Uterus (tissue), 4 donors: ENCODE data around the gene SLC25A29. TPM values are rescaled to one million over a fixed set of nuclear protein-coding genes. Genes with fewer than 3 reads are reported as not detected.
"Not testable (repeated sequence)": the region's sequence is repeated elsewhere in the genome, so short reads cannot be mapped to it uniquely, and the experiment has no call there.

Experiments
- DNase-seq, 2 donors: peaks; one replicate each; pipeline ENCODE4 v3.0.0-alpha.2; 2019 to 2020
- H3K27ac ChIP-seq, 2 donors: fragments of 200-600 bp; sonication (generic); 1 replicate in 1 of 2; 2 replicates in 1 of 2; pipeline ENCODE4 v1.5.1; 2016 to 2018
- H3K27me3 ChIP-seq, 2 donors: fragments of 200-600 bp; sonication (generic); one replicate each; pipeline ENCODE4 v1.5.1; 2018 to 2019; ENCODE audit warnings: control low read depth in 1 of 2
- H3K36me3 ChIP-seq, 2 donors: fragments of 200-600 bp; sonication (generic); one replicate each; pipeline ENCODE4 v1.5.1; 2019; ENCODE audit warnings: control low read depth in 1 of 2
- H3K4me1 ChIP-seq, 2 donors: fragments of 200-600 bp; sonication (generic); one replicate each; pipeline ENCODE4 v1.5.1; 2018 to 2019; ENCODE audit warnings: control low read depth in 1 of 2
- H3K4me3 ChIP-seq, 2 donors: fragments of 200-600 bp; sonication (generic); 1 replicate in 1 of 2; 2 replicates in 1 of 2; pipeline ENCODE4 v1.5.1; 2018 to 2019; ENCODE audit warnings: mild to moderate bottlenecking in 1 of 2
- H3K9me3 ChIP-seq, 2 donors: fragments of 200-600 bp; sonication (generic); one replicate each; pipeline ENCODE4 v1.5.1; 2019; ENCODE audit warnings: control low read depth in 1 of 2
- POLR2A ChIP-seq, 2 donors: fragments of 450-650 bp; IDR thresholded peaks; one replicate each; pipeline ENCODE4 v1.6.1; 2016; ENCODE audit warnings: antibody characterized with exemption in 2 of 2, mild to moderate bottlenecking in 1 of 2, moderate library complexity in 1 of 2
- intact Hi-C: fragments of 100-400 bp; cut with DNase I; formaldehyde crosslinking; loops from one replicate; pipeline ENCODE4 v1.15.1; 2023; ENCODE audit warnings: low total_unique reads
- total RNA-seq, 4 donors: library from RNA; depleted of rRNA in 3 of 4; stranded (reverse); fragments of >200 nt in 3 of 4; gene quantifications; one replicate each; pipeline versions ENCODE4 v1.1.0 to v1.2.4, GENCODE V29; 2014 to 2023
- TF ChIP-seq, protein P1 (sequence below), 4 experiments: fragments of 200-600 bp in 2 of 4; fragments of 450-650 bp in 2 of 4; sonication (generic) in 2 of 4; IDR thresholded peaks; one replicate each; pipeline ENCODE4 v1.5.1; 2016 to 2019; ENCODE audit warnings: antibody characterized with exemption in 4 of 4, mild to moderate bottlenecking in 2 of 4, moderate library complexity in 1 of 4
- donor health status: DM: yes; HTN: yes; CAD: no.

Gene SLC25A29
- total RNA-seq, 4 donors from 2014 or later, result 16.2 to 850 (median 60.1) TPM

- H3K27me3 ChIP-seq, result no peaks in the 10 kb centered on the region
- TF ChIP-seq, protein P1, sequence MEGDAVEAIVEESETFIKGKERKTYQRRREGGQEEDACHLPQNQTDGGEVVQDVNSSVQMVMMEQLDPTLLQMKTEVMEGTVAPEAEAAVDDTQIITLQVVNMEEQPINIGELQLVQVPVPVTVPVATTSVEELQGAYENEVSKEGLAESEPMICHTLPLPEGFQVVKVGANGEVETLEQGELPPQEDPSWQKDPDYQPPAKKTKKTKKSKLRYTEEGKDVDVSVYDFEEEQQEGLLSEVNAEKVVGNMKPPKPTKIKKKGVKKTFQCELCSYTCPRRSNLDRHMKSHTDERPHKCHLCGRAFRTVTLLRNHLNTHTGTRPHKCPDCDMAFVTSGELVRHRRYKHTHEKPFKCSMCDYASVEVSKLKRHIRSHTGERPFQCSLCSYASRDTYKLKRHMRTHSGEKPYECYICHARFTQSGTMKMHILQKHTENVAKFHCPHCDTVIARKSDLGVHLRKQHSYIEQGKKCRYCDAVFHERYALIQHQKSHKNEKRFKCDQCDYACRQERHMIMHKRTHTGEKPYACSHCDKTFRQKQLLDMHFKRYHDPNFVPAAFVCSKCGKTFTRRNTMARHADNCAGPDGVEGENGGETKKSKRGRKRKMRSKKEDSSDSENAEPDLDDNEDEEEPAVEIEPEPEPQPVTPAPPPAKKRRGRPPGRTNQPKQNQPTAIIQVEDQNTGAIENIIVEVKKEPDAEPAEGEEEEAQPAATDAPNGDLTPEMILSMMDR (IDR thresholded peaks at IDR 0.05), result no peak
- no peak for TF ChIP-seq POLR2A (IDR thresholded peaks at IDR 0.05)
- no peak for DNase-seq
- intact Hi-C loops, result no loop called here
- H3K4me1 ChIP-seq, result no peaks in the 10 kb centered on the region
- no peak overlapping the region for H3K4me3 ChIP-seq
- H3K27ac ChIP-seq, result no peak overlapping the region
- H3K36me3 ChIP-seq, result no peaks in the 10 kb centered on the region
- H3K9me3 ChIP-seq, result no peaks in the 10 kb centered on the region
These were observed 11.1 kb upstream of the SLC25A29 start for GRCh38 chr14:100317389-100317788.

DNA sequence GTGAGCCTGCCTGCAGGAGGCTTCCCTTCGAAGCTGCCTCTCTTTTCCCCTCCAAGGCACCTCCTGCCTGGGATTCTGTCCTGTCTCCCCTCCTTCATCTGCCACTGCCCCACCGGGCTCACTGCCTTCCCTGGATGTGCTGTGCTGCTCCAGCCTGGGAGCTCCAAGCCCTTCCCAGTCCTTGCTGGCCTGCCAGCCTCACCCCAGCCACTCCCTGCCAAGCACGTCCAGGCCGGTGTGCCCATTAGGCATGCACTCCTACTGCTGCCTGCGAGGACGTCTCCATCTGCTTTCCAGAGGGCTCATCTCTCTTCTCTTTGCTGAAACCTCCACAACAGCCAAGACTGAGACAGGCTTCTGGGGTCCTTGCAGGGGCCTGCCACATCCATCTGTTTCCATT is 8.5 kb upstream of the SLC25A29 start:
- Histone ChIP-seq H3K27ac (no peak overlapping the region), H3K9me3 (no peaks in the 10 kb centered on the region), H3K36me3 (no peaks in the 10 kb centered on the region), H3K4me1 (no peaks in the 10 kb centered on the region), H3K4me3 (no peak overlapping the region), H3K27me3 (no peaks in the 10 kb centered on the region)
- intact Hi-C loops, result no loop called here
- TF ChIP-seq, protein P1 (IDR thresholded peaks at IDR 0.05), result no peak
- no peak for TF ChIP-seq POLR2A (IDR thresholded peaks at IDR 0.05)
- no peak for DNase-seq

DNA sequence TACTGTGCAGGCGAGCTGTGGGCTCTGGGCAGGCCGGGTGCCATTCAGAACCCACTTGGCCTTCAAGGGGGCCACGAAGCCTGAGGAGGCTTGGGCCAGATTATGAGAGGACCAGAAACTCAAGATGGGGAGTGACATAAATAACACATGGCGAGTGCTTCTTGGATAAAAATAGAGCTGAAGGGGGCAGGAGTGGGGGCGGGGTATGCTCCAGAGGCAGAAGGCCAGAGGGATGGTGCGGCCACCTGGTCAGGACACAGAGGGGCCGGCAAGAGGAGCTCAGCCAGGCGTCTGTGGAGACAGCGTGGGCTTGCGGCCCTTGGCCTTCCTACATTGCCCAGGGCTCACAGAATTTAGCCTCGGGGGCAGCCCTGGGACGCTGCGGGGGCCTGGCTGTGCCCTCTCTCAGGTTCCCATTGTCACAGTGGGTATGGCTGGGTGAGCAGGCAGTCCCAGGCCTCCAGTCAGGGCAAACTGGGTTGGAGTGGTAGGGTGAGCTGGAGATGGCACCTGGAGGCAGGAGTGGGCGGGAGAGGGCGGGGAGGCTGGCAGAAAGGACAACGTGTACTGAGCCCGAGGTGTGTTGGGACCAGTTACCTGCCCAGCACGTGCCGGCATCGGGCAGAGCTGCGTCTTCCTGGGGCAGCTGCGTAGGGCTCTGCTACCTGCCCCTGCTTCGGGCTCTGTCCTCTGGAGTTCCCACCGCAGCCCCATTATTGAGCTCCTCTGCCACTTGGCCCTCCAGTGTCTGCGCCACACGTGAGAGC is 7.4 kb upstream of the SLC25A29 start:
- intact Hi-C loops, result no loop called here
- Histone ChIP-seq H3K4me3 (no peak overlapping the region), H3K27me3 (no peaks in the 10 kb centered on the region), H3K9me3 (no peaks in the 10 kb centered on the region), H3K27ac (no peak overlapping the region), H3K36me3 (no peaks in the 10 kb centered on the region), H3K4me1 (no peaks in the 10 kb centered on the region)
- DNase-seq, result no peak
- no peak for TF ChIP-seq POLR2A (IDR thresholded peaks at IDR 0.05)
- TF ChIP-seq, protein P1 (IDR thresholded peaks at IDR 0.05), result no peak

GRCh38 chr14:100312877-100313400 is 6.7 kb upstream of the SLC25A29 start:
- H3K9me3 ChIP-seq, result no peaks in the 10 kb centered on the region
- H3K27me3 ChIP-seq, result no peaks in the 10 kb centered on the region
- intact Hi-C loops, result no loop called here
- H3K4me3 ChIP-seq, result no peak overlapping the region
- H3K36me3 ChIP-seq, result no peaks in the 10 kb centered on the region
- no peak overlapping the region for H3K27ac ChIP-seq
- H3K4me1 ChIP-seq, result peaks cover 0 to 1% of the 10 kb centered on the region in 2 donors
- no peak for DNase-seq
- TF ChIP-seq, protein P1 (IDR thresholded peaks at IDR 0.05), result no peak
- no peak for TF ChIP-seq POLR2A (IDR thresholded peaks at IDR 0.05)

DNA sequence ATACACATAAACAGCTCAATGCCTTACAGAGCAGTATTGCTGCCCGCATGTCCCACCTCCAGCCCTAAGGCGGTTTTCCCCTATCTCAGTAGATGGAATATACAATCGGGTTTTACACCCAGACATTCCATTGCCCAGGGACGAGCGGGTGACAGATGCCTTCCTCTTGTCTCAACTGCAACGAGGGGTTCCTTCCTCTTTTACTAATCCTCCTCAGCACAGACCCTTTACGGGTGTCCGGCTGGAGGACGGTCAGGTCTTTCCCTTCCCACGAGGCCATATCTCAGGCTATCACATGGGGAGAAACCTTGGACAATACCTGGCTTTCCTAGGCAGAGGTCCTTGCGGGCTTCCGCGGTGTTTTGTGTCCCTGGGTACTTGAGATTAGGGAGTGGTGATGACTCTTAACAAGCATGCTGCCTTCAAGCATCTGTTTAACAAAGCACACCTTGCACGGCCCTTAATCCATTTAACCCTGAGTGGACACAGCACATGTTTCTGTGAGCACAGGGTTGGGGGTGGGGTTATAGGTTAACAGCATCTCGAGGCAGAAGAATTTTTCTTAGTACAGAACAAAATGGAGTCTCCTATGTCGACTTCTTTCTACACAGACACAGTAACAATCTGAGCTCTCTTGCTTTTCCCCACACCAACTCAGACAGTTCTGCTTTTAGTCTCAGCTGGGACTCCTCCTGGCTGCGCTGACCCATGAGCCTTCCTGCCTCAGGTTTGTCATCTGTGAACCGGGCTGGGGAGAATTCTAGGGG is 6.0 kb upstream of the SLC25A29 start:
- H3K4me1 ChIP-seq, H3K27me3 ChIP-seq, H3K9me3 ChIP-seq, H3K4me3 ChIP-seq, DNase-seq, intact Hi-C loops, H3K36me3 ChIP-seq, H3K27ac ChIP-seq: not testable (repeated sequence)
